ENCODE data around the gene OR2F1.

Gene OR2F1

GRCh38 chr7:143954544-143954943 lies at the start of gene OR2F1:
Gene OR2F1 (plus strand): TSS chr7:143954844. CDS start chr7:143959971, 5,127 bp downstream.
- H3K4me3 ChIP-seq (ENCODE audit: low read depth, low read length), result no peak within 1 kb of the TSS
- TF ChIP-seq, protein P1, sequence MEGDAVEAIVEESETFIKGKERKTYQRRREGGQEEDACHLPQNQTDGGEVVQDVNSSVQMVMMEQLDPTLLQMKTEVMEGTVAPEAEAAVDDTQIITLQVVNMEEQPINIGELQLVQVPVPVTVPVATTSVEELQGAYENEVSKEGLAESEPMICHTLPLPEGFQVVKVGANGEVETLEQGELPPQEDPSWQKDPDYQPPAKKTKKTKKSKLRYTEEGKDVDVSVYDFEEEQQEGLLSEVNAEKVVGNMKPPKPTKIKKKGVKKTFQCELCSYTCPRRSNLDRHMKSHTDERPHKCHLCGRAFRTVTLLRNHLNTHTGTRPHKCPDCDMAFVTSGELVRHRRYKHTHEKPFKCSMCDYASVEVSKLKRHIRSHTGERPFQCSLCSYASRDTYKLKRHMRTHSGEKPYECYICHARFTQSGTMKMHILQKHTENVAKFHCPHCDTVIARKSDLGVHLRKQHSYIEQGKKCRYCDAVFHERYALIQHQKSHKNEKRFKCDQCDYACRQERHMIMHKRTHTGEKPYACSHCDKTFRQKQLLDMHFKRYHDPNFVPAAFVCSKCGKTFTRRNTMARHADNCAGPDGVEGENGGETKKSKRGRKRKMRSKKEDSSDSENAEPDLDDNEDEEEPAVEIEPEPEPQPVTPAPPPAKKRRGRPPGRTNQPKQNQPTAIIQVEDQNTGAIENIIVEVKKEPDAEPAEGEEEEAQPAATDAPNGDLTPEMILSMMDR (IDR thresholded peaks at IDR 0.05; ENCODE audit: control insufficient read depth, extremely low read depth, insufficient read depth), result no peak
- no peak for DNase-seq (ENCODE audit: low read depth)

- TF ChIP-seq, protein P1 (IDR thresholded peaks at IDR 0.05; ENCODE audit: control insufficient read depth, extremely low read depth, insufficient read depth), result no peak
- no peak overlapping the region for H3K4me3 ChIP-seq (ENCODE audit: low read depth, low read length)
- no peak for DNase-seq (ENCODE audit: low read depth)
These were observed 49.1 kb upstream of the OR2F1 start for GRCh38 chr7:143905509-143905908.

DNA sequence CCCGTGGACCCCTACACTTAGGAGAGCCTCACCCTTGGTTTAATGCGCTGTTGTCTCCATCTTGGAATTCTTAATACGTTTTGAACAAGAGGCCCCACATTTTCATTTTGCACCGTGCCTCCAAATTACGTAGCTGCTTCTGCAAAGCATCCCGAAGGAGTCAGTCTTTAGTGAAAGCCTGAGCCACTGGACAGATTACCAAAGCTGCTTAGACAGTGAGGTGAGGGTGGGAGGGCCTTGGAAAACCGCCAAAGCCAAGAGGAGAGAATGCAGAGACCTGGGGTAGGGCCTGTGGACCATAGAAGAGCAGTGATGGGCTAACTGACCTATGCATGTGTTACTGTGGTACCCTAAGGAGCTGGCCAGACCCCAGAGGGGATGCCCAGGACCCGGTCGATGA lies 48.5 kb upstream of the OR2F1 start:
- TF ChIP-seq, protein P1 (IDR thresholded peaks at IDR 0.05; ENCODE audit: control insufficient read depth, extremely low read depth, insufficient read depth), result no peak
- H3K4me3 ChIP-seq (ENCODE audit: low read depth, low read length), result no peak overlapping the region

GRCh38 chr7:143906895-143907294 lies 47.7 kb upstream of the OR2F1 start:
- no peak overlapping the region for H3K4me3 ChIP-seq (ENCODE audit: low read depth, low read length)
- no peak for DNase-seq (ENCODE audit: low read depth)
- TF ChIP-seq, protein P1 (IDR thresholded peaks at IDR 0.05; ENCODE audit: control insufficient read depth, extremely low read depth, insufficient read depth), result no peak

More for the DNA sequence above, 48.5 kb upstream of the OR2F1 start:
- DNase-seq (ENCODE audit: low read depth), result no peak

DNA sequence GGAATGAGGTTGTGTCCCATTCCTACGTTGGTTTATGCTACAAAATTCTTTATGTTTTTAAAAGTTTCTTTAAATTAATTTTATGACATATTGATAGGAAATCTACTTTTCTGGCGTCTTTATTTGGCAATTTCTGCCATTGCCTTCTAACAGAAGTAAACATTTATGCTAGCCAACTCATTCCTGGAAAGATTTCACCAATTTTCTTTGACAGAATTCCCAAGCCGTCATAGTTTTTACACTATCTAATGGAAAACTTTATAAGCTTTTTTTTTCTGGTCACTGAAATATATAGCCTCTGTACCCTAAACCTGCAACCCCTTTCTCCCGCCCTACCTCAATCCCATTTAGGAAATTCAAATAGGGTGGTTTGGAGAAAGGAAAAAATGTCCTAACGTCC lies 46.5 kb upstream of the OR2F1 start:
- H3K4me3 ChIP-seq (ENCODE audit: low read depth, low read length), result no peak overlapping the region
- TF ChIP-seq, protein P1 (IDR thresholded peaks at IDR 0.05; ENCODE audit: control insufficient read depth, extremely low read depth, insufficient read depth), result no peak

DNA sequence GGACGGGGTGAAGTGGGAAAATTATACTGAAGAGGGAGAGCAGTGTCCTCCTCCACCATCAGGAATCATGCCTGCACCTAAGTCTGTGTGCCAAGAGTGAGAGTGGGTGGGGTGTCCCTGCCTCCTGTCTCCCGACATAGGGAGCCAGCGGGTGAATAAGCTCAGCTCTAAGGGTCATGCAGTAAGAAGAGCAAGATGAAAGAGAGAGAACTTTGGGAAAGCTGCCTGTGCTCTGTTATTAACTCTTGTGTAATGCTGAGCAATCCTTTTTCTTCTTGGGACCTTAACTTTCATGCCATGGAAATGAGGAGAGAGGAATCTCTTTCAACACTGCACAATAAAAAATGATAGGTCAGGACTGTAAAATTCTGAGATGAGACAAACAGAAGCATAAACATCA lies 44.8 kb upstream of the OR2F1 start:
- no peak for DNase-seq (ENCODE audit: low read depth)
- TF ChIP-seq, protein P1 (IDR thresholded peaks at IDR 0.05; ENCODE audit: control insufficient read depth, extremely low read depth, insufficient read depth), result no peak

More for the DNA sequence above, 46.5 kb upstream of the OR2F1 start:
- DNase-seq (ENCODE audit: low read depth), result no peak

GRCh38 chr7:143910473-143911248 lies 44.0 kb upstream of the OR2F1 start:
- no peak overlapping the region for H3K4me3 ChIP-seq (ENCODE audit: low read depth, low read length)
- TF ChIP-seq, protein P1 (IDR thresholded peaks at IDR 0.05; ENCODE audit: control insufficient read depth, extremely low read depth, insufficient read depth), result no peak
- DNase-seq (ENCODE audit: low read depth), result no peak

More for the DNA sequence above, 44.8 kb upstream of the OR2F1 start:
- no peak overlapping the region for H3K4me3 ChIP-seq (ENCODE audit: low read depth, low read length)
